GM12878 (cell line): ENCODE data around the gene ARHGDIA.

Source experiments
- KAT2A ChIP-seq: conservative IDR thresholded peaks from 2 replicates; pipeline ENCODE4 v1.6.1; 2011; ENCODE audit warnings: low read depth, low read length; ENCODE audit not compliant: control insufficient read depth
- MXI1 ChIP-seq: fragments of 150-350 bp; IDR thresholded peaks from 2 replicates; pipeline ENCODE4 v1.6.1; 2011; ENCODE audit warnings: low read depth, mild to moderate bottlenecking, inconsistent platforms, low read length, improper control_type of control experiment
- POLR2A ChIP-seq: IDR thresholded peaks from 2 replicates; pipeline ENCODE4 v1.6.1; 2011; ENCODE audit warnings: low read depth, mild to moderate bottlenecking, low read length
- SP1 ChIP-seq: IDR thresholded peaks from one replicate; pipeline ENCODE4 v1.6.1; 2011; ENCODE audit warnings: low read depth, low read length
- TF ChIP-seq, protein P1 (sequence below), 3 experiments: IDR thresholded peaks in 2 of 3; conservative IDR thresholded peaks in 1 of 3; 2 replicates each; pipeline ENCODE4 v1.5.1; 2011; ENCODE audit warnings: low read depth in 3 of 3, low read length in 3 of 3, mild to moderate bottlenecking in 3 of 3, control low read depth in 2 of 3, moderate library complexity in 2 of 3, inconsistent platforms in 1 of 3, mixed read lengths in 1 of 3; ENCODE audit not compliant: control insufficient read depth in 2 of 3, insufficient read depth in 1 of 3; ENCODE audit errors: extremely low read depth in 1 of 3

DNA sequence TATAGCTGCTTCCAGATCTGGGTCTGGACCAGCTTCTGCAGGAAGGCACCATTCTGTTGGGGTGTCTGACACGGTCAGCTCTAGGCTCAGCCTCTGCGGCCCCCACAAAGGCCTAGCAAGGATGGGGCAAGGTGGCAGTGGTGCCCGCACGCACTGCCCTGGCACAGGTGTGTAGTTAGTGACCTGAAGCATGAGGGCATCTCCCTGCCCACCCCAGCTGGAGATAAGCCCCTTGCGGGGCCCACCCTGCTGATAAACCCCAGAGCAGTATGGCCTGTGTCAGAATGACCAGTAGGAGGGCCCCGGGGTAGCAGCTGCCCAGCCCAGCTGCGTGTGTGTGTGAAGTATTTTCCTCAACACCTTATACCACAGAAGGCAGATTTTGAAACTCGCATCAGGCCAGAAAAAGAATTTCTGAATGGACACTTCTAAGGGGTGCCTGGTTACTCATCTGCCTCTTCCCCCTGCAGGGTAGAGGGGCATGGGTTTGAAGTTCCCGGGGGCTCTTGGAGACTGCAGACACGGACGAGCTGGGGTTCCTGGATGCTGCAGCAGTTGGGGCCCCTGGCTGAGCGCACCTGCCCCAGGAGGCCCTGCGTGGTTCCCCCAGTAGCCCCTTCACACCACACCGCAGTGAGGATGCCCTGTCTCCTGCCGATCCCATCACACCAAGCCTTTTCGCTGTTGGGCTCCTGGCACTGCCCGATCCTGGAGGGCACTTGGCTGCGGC, 4.5 kb downstream of the ARHGDIA start:
- TF ChIP-seq KAT2A, result no peak
- TF ChIP-seq MXI1, result no peak
- TF ChIP-seq, protein P1, sequence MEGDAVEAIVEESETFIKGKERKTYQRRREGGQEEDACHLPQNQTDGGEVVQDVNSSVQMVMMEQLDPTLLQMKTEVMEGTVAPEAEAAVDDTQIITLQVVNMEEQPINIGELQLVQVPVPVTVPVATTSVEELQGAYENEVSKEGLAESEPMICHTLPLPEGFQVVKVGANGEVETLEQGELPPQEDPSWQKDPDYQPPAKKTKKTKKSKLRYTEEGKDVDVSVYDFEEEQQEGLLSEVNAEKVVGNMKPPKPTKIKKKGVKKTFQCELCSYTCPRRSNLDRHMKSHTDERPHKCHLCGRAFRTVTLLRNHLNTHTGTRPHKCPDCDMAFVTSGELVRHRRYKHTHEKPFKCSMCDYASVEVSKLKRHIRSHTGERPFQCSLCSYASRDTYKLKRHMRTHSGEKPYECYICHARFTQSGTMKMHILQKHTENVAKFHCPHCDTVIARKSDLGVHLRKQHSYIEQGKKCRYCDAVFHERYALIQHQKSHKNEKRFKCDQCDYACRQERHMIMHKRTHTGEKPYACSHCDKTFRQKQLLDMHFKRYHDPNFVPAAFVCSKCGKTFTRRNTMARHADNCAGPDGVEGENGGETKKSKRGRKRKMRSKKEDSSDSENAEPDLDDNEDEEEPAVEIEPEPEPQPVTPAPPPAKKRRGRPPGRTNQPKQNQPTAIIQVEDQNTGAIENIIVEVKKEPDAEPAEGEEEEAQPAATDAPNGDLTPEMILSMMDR (IDR thresholded peaks at IDR 0.05 in 2 of 3, conservative IDR thresholded peaks at IDR 0.05 in 1 of 3; ENCODE audit: control insufficient read depth in 2 of 3, extremely low read depth in 1 of 3, insufficient read depth in 1 of 3, low read depth in 3 of 3, low read length in 3 of 3), result no peak
- TF ChIP-seq SP1, result no peak
- peak; percentile 78 for TF ChIP-seq POLR2A
